NCI-H524 treated with DMSO at 0.1 percent for 48 hours (cell line): ENCODE measurements around the gene ELOVL1.
"Not testable (repeated sequence)": the region's sequence is repeated elsewhere in the genome, so short reads cannot be mapped to it uniquely, and the experiment has no call there.

Experiments used
- DNase-seq: peaks from one replicate; lab custom pipeline; 2025; lab: John Stamatoyannopoulos, UW

Gene ELOVL1

GRCh38 chr1:43367904-43368645, at the start of gene ELOVL1:
TSS of gene ELOVL1 (minus strand) at chr1:43368011. CDS start at chr1:43365609, 2,402 bp downstream.
- peak; percentile 38 for DNase-seq

- no peak for DNase-seq
These were observed 48.1 kb upstream of the ELOVL1 start for GRCh38 chr1:43415901-43416300.

GRCh38 chr1:43414634-43415223, 46.9 kb upstream of the ELOVL1 start:
- no peak for DNase-seq

GRCh38 chr1:43413426-43413825, 45.6 kb upstream of the ELOVL1 start:
- DNase-seq: not testable (repeated sequence)

DNA sequence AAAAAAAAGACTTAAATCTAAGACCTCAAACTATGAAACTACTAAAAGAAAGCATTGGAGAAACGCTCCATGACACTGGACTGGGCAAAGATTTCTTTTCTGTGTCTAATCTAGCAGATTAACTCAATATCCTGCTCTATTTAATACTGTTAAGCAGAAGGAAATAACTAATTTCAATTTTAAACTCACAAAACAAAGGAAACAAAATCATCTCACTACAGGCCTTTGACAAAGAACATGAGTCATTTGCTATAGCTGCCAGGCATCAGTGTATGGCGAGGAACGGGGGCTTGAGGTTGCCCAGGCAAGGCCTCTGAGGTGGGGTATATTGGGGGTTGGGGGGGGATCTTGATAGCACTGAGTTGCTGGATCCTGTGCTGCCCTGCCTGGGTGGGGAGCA, 42.8 kb upstream of the ELOVL1 start:
- DNase-seq: no peak

GRCh38 chr1:43405876-43406234, 38.0 kb upstream of the ELOVL1 start:
- no peak for DNase-seq

- DNase-seq: no peak
These were observed 37.5 kb upstream of the ELOVL1 start for GRCh38 chr1:43405219-43405875.

DNA sequence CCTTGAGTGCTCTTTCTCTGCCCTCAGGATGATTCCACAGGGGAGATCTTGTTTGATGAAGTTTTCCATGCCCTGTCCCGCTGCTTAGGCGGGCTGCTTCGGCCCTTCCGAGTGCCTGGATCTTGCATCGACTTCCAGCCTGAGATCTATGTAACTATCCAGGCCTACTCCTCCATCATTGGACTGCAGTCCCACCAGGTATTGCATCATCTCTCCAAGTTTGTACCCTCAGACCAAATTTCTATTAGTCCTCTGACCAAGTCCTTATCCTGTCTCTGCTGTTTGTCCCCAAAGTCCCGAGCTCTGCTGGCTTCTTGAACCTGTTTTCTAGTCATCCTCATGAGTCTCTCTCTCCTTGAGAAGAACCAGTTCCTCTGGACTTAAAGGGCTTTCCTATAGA, 36.5 kb upstream of the ELOVL1 start:
- no peak for DNase-seq

DNA sequence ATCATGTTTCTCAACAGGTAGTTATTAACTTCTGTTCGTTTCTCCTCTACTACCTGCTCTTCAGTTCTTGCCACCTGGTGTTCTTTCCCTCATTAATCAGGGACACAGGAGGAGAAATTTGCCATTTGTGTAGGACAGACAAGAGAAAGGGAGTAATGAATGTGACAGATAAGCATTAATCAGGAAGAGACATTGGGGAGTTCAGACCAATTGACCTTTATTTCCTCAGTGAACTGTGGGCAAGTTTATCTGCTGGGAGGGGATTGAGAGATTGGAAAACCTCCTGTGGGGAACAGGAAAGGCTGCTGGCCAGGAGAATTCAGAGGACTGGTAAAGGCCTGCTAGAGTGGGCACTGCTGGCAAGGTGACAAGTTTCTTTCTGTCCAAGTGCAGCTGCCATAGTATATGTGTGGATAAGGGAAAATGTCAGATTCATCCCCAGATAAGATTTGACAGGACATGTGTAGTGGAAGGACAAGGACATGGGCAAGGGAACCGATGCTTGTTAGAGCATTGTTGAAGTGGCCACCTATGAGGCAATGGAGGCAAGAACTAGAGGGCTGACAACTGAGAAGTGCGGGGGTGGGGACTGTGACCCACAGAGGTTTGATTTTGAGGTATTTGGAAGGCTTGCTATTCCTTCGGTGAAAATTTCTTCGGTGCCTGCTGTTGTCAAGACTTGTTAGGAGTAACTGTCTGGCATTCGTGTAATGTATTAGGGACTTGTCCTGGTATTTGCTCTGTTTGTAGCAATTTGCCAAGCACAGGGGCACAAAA, 34.5 kb upstream of the ELOVL1 start:
- DNase-seq: no peak

DNA sequence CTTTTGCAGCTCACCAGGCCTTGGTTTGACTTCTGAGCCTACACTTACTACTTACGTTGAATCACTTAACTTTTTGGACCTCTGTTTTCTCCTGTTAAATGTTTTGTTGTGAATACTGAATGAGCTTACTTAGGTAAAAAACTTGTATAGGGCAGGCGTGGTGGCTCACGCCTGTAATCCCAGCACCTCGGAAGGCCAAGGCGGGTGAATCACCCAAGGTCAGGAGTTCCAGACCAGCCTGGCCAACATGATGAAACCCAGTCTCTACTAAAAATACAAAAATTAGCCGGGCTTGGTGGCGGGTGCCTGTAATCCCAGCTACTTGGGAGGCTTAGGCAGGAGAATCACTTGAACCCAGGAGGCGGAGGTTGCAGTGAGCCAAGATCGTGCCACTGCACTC, 32.6 kb upstream of the ELOVL1 start:
- DNase-seq: not testable (repeated sequence)

GRCh38 chr1:43398227-43398626, 30.4 kb upstream of the ELOVL1 start:
- no peak for DNase-seq

DNA sequence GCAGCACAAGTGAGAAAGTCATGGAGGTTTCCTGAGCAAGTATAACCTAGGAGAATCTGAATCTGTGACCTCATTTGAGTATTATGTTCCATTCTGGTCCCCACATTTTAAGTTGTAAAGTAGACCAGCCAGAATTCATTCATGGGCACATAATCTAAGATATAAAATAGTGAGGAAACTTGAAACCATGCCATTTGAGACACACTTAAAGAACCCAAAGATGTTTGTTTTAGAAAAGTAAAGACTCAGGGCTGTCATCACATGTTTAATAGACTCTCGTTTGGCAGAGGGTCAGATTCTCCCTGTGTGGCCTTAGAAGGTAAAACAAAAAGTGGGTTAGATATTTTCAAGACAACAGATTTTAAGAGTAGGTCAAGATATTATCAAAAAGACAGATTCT, 28.2 kb upstream of the ELOVL1 start:
- no peak for DNase-seq

DNA sequence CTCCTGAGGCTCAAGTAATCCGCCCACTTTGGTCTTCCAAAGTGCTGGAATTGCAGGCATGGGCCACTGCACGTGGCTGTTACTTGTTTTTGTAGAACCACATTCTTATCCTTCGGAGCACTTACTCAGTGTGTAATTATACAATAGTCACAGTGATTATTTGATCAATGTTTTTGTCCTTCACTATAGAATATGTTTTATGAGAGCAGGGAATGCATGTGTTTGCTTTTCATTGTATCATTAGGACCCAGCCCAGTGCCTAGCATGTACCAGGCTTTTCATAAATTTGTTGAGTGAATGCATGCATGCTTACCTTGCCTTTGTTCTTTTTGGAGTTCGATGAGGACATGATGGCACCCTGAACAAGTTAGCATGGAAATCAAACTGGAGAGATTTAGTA, 27.7 kb upstream of the ELOVL1 start:
- no peak for DNase-seq

DNA sequence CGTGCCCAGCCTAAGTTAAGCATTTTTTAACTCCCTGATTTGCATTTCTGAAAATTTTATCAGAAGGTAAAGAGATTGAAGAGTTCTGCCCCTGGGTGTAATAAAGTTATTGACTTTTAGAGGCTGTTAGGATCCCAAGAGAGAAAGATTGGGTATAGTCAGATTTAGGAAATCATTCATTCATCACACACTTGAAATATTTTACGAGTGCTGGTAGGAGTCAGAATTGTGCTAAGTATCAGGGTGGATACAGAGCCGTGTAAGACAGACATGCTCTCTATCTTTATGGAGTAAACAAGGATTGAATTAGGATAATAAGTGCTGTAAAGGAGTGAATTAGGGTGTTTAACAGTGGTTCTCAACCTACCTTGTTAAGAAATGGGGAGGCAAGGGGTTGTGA, 24.9 kb upstream of the ELOVL1 start:
- no peak for DNase-seq

DNA sequence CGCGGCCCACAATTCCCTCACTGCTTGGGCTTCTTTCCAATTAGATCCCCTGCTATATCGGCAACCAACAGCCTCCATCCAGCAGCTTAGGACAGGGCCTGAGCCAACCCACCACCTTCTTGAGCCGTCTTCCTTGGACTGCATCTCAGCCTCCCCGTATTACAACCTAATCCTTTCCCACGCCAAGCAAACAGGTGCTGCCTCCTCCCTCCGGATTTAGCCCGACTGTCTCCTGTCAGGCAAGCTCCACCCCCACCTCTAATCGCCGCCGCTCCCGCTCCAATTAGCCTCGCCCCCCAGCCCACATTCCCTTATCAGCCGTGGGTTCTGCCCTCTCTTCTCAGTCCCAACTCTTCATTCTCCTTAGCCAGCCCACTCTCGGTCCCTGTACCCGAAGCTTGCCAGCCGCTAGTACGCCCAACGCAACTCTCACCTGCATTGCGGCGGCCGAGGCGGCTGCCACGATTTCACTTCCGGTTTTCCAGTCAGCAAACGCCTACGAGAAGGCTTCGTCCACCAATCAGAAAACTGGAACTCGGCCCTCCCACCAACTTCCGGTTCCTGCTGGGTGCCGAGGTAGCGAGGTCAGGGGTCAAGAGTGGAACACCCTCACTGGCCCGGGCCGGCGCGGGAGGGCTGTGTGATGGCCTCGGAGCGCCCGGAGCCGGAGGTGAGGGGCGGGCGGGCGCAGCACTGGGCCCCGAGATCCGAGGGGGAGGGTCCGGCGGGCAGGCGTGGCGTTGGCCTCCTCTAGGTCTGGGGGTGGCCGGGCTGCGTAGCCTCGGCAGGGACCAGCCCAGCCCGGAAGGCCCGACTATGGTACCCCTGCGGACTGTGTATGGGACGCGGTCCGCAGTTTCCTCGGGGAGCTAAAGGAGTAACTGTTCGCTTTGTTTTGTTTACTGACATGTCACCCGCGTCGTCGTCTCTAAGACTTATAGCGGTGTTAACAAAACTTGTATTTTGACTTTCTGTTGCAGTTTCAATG, 21.8 kb upstream of the ELOVL1 start, which contains the start of the genes MED8 and SZT2:
MED8 (minus strand) TSS at position 475 of the 988 bp plus-strand sequence; CDS start at position 439, 36 bp downstream.
SZT2 (plus strand) TSS at position 574 of the 988 bp plus-strand sequence; CDS start at position 644, 70 bp downstream.
- DNase-seq: peak; percentile 68

DNA sequence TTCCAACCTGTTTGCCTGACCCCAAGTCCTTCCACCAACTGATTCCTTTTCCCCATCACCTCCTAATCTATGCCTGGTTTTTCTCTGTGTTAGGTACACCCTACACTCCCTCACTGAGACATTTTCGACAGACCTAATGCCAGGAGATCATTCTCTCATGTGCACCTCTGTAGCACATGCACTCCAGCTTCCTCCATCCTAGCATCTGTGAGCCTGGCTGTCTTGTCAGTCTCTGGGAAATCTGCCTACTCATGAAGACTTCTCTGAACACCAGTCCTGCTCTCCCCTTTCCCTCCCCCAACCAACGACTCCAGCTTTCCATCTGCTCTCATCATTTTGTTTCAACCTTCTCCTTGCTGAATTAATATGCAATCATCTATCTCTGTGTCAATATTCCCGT, 20.8 kb upstream of the ELOVL1 start:
- DNase-seq: no peak

GRCh38 chr1:43387976-43388599, 20.3 kb upstream of the ELOVL1 start:
- DNase-seq: no peak

- no peak for DNase-seq
These were observed 18.9 kb upstream of the ELOVL1 start for GRCh38 chr1:43386676-43387075.

- no peak for DNase-seq
These were observed 15.6 kb upstream of the ELOVL1 start for GRCh38 chr1:43383449-43383848.

DNA sequence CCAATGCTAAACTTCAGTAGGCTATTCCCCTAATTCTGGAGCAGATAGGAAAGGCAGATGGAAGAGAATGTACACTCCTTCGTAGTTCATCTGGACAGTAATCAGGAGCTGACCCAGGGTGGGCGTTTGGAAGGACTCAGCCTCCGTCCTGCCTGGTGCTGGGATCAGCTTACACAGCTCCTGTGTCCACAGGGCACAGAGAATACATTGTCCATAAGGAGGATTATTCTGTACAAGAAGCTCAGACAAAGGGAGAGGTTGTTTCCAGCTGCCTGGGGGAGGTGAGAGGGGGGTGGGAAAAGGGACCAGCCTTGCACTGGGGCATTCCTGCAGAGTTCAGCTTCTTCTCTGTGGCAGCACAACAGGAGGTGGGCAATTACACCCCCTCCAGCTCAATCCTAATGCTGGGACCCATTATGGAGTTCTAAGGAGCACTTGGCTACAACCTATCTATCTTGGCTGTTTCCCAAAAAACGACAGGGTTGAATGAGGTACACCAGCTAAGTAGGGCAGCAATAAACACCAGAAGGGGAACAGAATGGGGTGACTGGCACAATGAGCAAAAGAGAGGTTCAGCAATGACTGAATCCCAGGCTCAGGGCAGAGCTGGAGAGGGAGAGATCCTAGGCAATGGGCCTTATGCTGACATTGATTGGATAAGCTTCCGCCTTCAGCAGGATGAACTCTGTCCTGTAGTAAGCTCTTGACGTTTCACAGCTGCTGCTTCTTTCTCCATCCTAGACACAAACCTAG, 14.4 kb upstream of the ELOVL1 start:
- no peak for DNase-seq
